Measurements from ENCODE around the gene NKPD1.

Gene NKPD1

GRCh38 chr19:45175515-45176345 is 14.9 kb upstream of the NKPD1 start:
- DNase-seq (ENCODE audit: low read depth in 2 of 2), result no peak

- DNase-seq (ENCODE audit: low read depth in 2 of 2), result no peak
Measured at GRCh38 chr19:45173816-45174215, 13.0 kb upstream of the NKPD1 start.

DNA sequence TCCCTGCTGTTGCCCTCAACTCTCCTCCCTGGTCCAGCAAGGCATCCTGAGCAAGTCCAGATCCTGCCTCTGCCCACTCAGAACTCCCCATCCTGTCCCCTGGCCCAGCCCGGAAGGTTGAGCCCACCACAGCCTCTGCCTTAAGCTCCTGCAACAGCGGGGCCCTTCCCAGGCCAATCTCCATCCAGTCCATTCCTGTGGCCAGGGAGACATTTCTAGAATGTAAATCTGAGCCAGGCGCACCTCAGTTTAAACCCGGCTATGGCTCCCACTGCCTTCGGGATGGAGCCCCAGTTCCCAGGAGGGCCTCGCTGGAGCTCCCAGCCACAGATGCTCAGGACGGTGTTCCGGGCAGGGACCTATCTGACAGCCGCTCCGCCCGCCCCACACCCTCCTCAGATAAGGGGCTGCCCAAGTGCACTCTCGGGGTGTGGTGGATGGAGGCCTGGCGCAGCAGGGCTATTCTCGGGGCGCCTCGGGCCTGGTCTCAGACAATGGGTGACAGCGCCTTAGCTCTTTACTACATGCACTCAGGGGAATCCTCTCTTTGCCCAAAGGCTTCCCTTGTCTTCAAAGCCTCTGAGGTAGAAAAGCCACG is 11.9 kb upstream of the NKPD1 start:
- DNase-seq (ENCODE audit: low read depth in 2 of 2), result no peak

- no peak for DNase-seq (ENCODE audit: low read depth in 2 of 2)
Measured at GRCh38 chr19:45172173-45172572, 11.4 kb upstream of the NKPD1 start.

- no peak for DNase-seq (ENCODE audit: low read depth in 2 of 2)
Measured at GRCh38 chr19:45171211-45171623, 10.4 kb upstream of the NKPD1 start.

GRCh38 chr19:45170146-45171106 is 9.6 kb upstream of the NKPD1 start:
- DNase-seq (ENCODE audit: low read depth in 2 of 2), result no peak

GRCh38 chr19:45169602-45170001 is 8.8 kb upstream of the NKPD1 start:
- no peak for DNase-seq (ENCODE audit: low read depth in 2 of 2)

DNA sequence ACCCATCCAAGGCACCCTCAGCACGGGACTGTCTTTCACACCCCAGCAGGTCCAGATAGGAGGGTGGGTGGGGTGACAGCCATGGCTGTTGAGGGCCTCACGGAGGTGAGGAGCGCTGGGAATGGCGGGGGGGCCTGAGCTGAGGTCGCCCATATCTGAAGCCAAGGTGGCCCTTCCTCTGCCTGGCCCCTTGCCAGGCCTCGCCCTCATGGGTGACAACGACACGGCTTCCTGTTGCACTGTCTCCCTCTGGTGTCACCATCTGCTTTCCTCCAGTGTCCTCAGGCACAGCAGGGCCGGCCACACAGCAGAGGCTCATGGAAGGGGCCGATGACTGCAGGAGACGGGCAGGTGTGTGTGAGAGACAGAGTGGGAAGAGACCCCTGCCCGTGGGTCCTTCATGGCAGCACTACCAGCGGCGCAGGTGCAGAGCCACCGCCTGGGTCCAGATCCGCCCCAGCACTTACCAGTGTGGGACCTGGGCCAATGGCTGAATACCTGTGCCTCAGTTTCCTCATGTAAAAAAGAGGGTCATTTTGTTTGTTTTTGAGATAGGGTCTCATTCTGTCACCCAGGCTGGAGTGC is 8.1 kb upstream of the NKPD1 start:
- no peak for DNase-seq (ENCODE audit: low read depth in 2 of 2)

GRCh38 chr19:45166723-45167252 is 6.0 kb upstream of the NKPD1 start:
- no peak for DNase-seq (ENCODE audit: low read depth in 2 of 2)

DNA sequence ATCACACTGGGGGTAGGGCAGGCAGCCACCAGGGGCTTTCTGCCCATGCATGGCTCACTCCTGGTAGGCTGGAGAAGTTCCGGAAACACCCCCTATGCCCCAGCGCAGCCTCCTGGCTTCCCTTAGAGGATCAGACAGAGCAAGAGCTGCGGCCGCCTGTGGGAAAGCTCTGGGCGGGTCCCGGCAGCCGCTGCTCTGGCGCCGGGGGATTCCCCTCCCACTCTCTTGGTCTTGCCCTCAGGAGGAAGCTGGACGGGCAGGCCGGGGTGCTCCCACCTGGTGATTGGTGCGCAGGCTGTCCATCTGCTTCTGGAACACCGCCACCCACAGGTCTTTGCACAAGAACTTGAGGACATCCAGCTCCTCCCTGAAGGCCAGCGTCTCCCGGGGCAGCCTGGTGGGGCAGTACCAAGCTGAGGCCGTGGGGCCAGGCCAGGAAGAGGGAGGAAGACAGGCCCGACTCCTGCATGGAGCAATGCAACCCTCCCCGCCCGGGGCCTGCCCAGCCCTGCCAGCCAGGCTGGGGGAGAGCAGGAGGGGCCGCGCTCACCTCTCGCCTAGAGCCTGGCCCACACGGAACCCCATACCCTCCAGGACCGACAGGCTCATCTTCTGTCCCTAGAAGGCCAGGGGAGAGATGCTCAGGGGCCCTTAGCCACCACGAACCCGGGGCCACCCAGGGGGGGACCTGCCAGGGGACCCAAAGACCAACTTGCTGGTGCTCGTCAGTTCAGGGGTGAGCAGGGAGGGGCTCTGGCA is 4.0 kb upstream of the NKPD1 start:
- no peak for DNase-seq (ENCODE audit: low read depth in 2 of 2)

- DNase-seq (ENCODE audit: low read depth in 2 of 2), result no peak
Measured at GRCh38 chr19:45163751-45164460, 3.1 kb upstream of the NKPD1 start.

DNA sequence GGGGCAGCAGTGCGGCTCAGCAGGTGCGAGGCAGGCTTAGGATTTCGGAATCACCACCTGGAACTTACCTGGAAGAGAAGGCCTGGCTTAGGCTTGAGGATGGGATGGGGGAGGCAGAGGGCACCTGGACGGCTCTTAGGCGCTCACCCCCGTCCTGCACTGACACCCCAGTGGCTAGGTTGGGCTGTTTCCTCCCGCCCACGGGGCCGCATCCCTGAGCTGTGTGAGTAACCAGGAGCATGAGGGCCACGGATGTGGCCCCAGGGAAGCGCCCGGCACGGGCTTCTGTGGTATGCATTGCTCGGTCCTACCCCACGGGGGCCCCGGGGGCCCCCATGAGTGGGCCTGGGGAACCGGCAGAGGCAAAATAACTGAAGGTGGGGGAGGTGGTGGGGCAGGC is 2.4 kb upstream of the NKPD1 start:
- no peak for DNase-seq (ENCODE audit: low read depth in 2 of 2)

GRCh38 chr19:45162608-45163143 is 1.9 kb upstream of the NKPD1 start:
- no peak for DNase-seq (ENCODE audit: low read depth in 2 of 2)

GRCh38 chr19:45161738-45162607 is 1.2 kb upstream of the NKPD1 start:
- DNase-seq (ENCODE audit: low read depth in 2 of 2), result no peak

DNA sequence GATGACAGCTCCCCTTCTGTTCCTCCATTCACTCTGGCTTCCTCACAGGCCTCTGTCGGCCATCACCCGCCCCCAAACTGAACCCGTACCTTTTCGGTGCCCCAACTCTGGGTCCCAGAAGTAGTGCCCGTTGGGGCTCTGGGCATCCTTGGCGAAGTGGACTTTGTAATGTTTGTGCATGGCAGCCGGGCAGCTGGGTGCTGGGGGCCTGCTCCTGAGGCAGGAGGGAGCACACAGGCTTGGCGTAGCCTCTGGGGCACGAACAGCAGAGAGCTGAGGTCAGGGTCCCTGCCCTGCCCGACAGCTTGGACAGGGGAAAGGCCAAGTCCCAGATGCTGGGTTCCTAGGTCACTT is 834 bp downstream of the NKPD1 start:
- DNase-seq (ENCODE audit: low read depth in 2 of 2), result no peak

- DNase-seq (ENCODE audit: low read depth in 2 of 2), result no peak
Measured at GRCh38 chr19:45159210-45159970, 1.4 kb downstream of the NKPD1 start.

DNA sequence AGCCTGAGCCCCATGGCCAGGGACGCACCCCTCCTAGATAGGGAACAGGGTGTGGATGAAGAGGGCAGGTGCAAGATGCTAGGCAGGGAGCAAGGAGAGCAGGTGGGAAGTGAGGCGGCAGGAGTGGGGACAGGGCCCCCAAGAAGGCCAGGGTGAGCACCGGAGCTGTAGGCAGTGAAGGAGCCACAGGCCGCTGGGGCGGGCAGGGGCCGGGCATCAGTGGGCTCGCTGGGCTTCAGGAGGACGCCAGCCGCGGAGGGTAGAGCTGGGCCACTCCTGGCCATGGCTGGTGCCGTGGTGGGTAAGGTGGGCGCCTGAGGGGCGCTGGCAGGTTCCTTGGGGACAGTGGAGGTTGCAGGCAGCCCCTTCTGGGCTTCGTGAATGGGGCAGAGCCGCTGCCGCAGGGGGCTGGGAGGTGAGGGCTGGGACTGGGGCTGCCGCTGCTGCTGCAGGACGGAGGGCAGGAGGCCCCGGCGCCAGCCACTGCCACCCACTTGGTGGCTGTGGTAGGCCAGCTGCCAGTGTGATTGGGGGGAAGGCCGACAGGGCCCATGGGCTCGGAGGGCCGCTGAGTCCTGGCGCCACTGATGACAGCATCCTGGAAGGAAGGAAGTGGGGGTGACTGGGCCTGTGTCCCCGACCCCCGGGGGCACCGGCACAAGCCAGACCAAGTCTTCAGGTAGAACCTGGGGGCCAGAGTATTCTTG is 2.1 kb downstream of the NKPD1 start:
- no peak for DNase-seq (ENCODE audit: low read depth in 2 of 2)

- no peak for DNase-seq (ENCODE audit: low read depth in 2 of 2)
Measured at GRCh38 chr19:45156751-45157150, 4.0 kb downstream of the NKPD1 start.
